Neural progenitor cell (in vitro differentiated cells): ENCODE results near the gene PRM2. TPM values are rescaled to one million over a fixed set of nuclear protein-coding genes. Genes with fewer than 3 reads are reported as not detected.

ENCODE experiments used
- DNase-seq: peaks from one replicate; pipeline ENCODE4 v3.0.0-alpha.2; 2016; ENCODE audit warnings: low spot score
- H2AFZ ChIP-seq: fragments of 200-600 bp; sonication (generic); replicated peaks from 2 replicates; pipeline ENCODE4 v1.6.1; 2016; ENCODE audit warnings: antibody characterized with exemption
- H3F3A ChIP-seq: fragments of 200-600 bp; sonication (generic); 2 replicates; pipeline ENCODE4 v1.6.1; 2016; ENCODE audit warnings: antibody characterized with exemption, low read depth
- H3K27ac ChIP-seq: fragments of 200-600 bp; sonication (generic); 2 replicates; pipeline ENCODE4 v1.5.1; 2016; ENCODE audit warnings: mild to moderate bottlenecking
- H3K27me3 ChIP-seq: fragments of 200-600 bp; sonication (generic); 2 replicates; pipeline ENCODE4 v1.6.1; 2016; ENCODE audit warnings: mild to moderate bottlenecking, moderate library complexity
- H3K36me3 ChIP-seq: fragments of 200-600 bp; sonication (generic); 2 replicates; pipeline ENCODE4 v1.5.1; 2016
- H3K4me1 ChIP-seq: fragments of 200-600 bp; sonication (generic); 2 replicates; pipeline ENCODE4 v1.6.1; 2016; ENCODE audit warnings: mixed run types
- H3K4me2 ChIP-seq: fragments of 200-600 bp; sonication (generic); 2 replicates; pipeline ENCODE4 v1.6.1; 2016
- H3K4me3 ChIP-seq: fragments of 200-600 bp; sonication (generic); 2 replicates; pipeline ENCODE4 v1.5.1; 2016
- H3K79me2 ChIP-seq: fragments of 200-600 bp; sonication (generic); 2 replicates; pipeline ENCODE4 v1.6.1; 2016; ENCODE audit warnings: low read depth
- H3K9ac ChIP-seq: fragments of 200-600 bp; sonication (generic); 2 replicates; pipeline ENCODE4 v1.6.1; 2016
- H3K9me3 ChIP-seq: fragments of 200-600 bp; sonication (generic); 2 replicates; pipeline ENCODE4 v1.5.1; 2016; ENCODE audit warnings: low read depth
- H4K20me1 ChIP-seq: fragments of 200-600 bp; sonication (generic); 2 replicates; pipeline ENCODE4 v1.6.1; 2016; ENCODE audit warnings: low read depth
- H3K27ac Mint-ChIP-seq: 3 replicates; pipeline ENCODE4 v1.8.0; 2021; ENCODE audit warnings: mixed read lengths
- H3K27me3 Mint-ChIP-seq: 2 replicates; pipeline ENCODE4 v1.8.0; 2022; ENCODE audit warnings: low read depth, mild to moderate bottlenecking, inconsistent platforms, moderate library complexity, mixed read lengths; ENCODE audit not compliant: insufficient read depth
- H3K36me3 Mint-ChIP-seq: 3 replicates; pipeline ENCODE4 v1.8.0; 2021; ENCODE audit warnings: mixed read lengths
- H3K4me1 Mint-ChIP-seq: 3 replicates; pipeline ENCODE4 v1.8.0; 2021; ENCODE audit warnings: mixed read lengths
- H3K4me3 Mint-ChIP-seq: 3 replicates; pipeline ENCODE4 v1.8.0; 2021; ENCODE audit warnings: mild to moderate bottlenecking, moderate library complexity, mixed read lengths
- H3K9me3 Mint-ChIP-seq: 3 replicates; pipeline ENCODE4 v1.8.0; 2020; ENCODE audit warnings: mixed read lengths
- EZH2 ChIP-seq: fragments of 200-600 bp; sonication (generic); IDR thresholded peaks from 2 replicates; pipeline ENCODE4 v1.6.1; 2017; ENCODE audit warnings: antibody characterized with exemption, mild to moderate bottlenecking, moderate library complexity
- EZH2phosphoT487 ChIP-seq: fragments of 200-600 bp; sonication (generic); IDR thresholded peaks from 2 replicates; pipeline ENCODE4 v1.6.1; 2017; ENCODE audit warnings: antibody characterized with exemption
- total RNA-seq: library from RNA; depleted of rRNA; stranded (reverse); fragments of >200 nt; gene quantifications from 2 replicates; pipeline ENCODE4 v1.2.3, GENCODE V29; 2015; ENCODE audit warnings: low replicate concordance
- TF ChIP-seq, protein P1 (sequence below): fragments of 200-600 bp; sonication (generic); IDR thresholded peaks from 2 replicates; pipeline ENCODE4 v1.5.1; 2017; ENCODE audit warnings: antibody characterized with exemption, mild to moderate bottlenecking

The PRM2 gene
- total RNA-seq, 1 donor from 2014 or later = not detected

DNA sequence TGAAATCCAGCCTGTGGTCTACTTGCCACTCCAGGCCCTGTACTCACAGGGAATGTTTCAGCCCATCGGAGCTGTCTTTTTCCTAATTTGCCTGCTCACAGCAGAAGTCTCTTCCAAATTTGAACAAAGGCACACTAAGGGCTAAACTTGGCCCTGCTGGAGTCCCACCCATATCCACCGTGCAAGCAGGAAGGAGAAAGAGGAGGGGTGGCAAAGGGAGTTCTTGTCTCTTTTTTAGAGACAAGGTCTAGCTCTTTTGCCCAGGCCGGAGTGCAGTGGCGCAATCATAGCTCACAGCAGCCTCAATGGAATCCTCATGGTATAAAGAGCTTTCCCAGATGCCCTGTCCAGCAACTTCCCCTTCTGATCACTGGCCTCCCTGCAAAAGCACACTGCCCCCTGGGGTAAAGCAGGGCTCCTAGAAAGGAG is 7.6 kb upstream of the PRM2 start:
- Mint-ChIP-seq H3K9me3 (peaks cover 3% of the 10 kb centered on the region), H3K36me3 (no peaks in the 10 kb centered on the region), H3K27me3 (peaks cover 8% of the 10 kb centered on the region), H3K4me1 (peaks cover 20% of the 10 kb centered on the region), H3K27ac (no peak overlapping the region), H3K4me3 (no peak overlapping the region)
- Histone ChIP-seq H3K79me2 (no peaks in the 10 kb centered on the region), H3K36me3 (no peaks in the 10 kb centered on the region), H4K20me1 (no peaks in the 10 kb centered on the region), H2AFZ (no peak overlapping the region), H3K4me3 (no peak overlapping the region), H3K9ac (no peak overlapping the region), H3K27ac (no peak overlapping the region), H3F3A (no peaks in the 10 kb centered on the region), H3K4me1 (peaks cover 3% of the 10 kb centered on the region), H3K9me3 (no peaks in the 10 kb centered on the region), H3K27me3 (no peaks in the 10 kb centered on the region), H3K4me2 (no peak overlapping the region)
- peak; percentile 33 for DNase-seq
- TF ChIP-seq EZH2phosphoT487 = no peak
- TF ChIP-seq, protein P1, sequence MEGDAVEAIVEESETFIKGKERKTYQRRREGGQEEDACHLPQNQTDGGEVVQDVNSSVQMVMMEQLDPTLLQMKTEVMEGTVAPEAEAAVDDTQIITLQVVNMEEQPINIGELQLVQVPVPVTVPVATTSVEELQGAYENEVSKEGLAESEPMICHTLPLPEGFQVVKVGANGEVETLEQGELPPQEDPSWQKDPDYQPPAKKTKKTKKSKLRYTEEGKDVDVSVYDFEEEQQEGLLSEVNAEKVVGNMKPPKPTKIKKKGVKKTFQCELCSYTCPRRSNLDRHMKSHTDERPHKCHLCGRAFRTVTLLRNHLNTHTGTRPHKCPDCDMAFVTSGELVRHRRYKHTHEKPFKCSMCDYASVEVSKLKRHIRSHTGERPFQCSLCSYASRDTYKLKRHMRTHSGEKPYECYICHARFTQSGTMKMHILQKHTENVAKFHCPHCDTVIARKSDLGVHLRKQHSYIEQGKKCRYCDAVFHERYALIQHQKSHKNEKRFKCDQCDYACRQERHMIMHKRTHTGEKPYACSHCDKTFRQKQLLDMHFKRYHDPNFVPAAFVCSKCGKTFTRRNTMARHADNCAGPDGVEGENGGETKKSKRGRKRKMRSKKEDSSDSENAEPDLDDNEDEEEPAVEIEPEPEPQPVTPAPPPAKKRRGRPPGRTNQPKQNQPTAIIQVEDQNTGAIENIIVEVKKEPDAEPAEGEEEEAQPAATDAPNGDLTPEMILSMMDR = no peak
- no peak for TF ChIP-seq EZH2

DNA sequence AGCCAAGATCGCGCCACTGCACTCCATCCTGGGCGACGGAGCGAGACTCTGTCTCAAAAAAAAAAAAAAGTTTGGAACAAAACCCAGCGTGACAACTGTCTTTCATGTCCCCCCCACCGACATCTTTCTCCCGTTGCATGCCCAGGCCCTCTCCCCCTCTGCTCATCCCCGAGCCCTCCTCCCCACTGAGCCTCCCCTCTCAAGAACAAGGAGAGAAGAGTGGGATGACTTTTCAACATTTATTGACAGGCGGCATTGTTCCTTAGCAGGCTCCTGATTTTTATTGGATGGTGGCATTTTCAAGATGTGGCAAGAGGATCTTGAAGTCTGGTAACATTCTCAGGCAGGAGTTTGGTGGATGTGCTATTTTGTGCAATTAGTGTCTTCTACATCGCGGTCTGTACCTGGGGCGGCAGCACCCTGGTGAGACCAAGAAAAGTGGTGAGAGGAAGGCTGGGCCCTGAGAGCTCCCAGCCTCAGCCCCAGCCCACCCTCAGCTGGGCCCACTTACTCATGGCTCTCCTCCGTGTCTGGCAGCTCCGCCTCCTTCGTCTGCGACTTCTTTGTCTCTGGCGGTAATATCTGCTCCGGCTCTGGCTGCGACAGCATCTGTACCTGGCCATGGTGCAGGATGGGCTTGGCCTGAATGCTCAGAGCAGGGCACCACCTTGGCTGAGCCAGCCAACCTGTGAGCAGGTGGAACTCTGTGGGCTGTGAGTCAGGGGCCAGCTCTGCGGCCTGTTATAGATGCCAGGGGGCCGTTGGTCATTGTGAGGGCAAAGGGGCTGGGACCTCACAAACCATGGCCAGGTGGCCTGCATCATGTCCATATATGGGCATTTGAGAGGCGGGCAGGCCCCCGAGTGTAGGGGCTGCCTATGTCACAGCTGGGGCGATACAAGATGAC is 4.6 kb upstream of the PRM2 start, which contains the start of gene PRM1:
PRM1 (minus strand) TSS at position 715 of the 907 bp plus-strand sequence; CDS start at position 623, 92 bp downstream.
- Histone ChIP-seq H3F3A (no peaks in the 10 kb centered on the region), H3K4me1 (peaks cover 3% of the 10 kb centered on the region), H3K9ac (no peak within 1 kb of the TSS), H3K4me2 (no peak within 1 kb of the TSS), H3K4me3 (no peak within 1 kb of the TSS), H4K20me1 (no peaks in the 10 kb centered on the region), H3K9me3 (no peaks in the 10 kb centered on the region), H2AFZ (no peak within 1 kb of the TSS), H3K27ac (no peak within 1 kb of the TSS), H3K36me3 (no peaks in the 10 kb centered on the region), H3K27me3 (no peaks in the 10 kb centered on the region), H3K79me2 (no peaks in the 10 kb centered on the region)
- TF ChIP-seq EZH2 (no peak), EZH2phosphoT487 (no peak)
- TF ChIP-seq, protein P1 = no peak
- Mint-ChIP-seq H3K4me1 (peaks cover 13% of the 10 kb centered on the region), H3K4me3 (no peak within 1 kb of the TSS), H3K27ac (peak within 1 kb of the TSS; percentile 46), H3K36me3 (no peaks in the 10 kb centered on the region), H3K27me3 (peaks cover 7% of the 10 kb centered on the region), H3K9me3 (no peaks in the 10 kb centered on the region)
- no peak for DNase-seq

DNA sequence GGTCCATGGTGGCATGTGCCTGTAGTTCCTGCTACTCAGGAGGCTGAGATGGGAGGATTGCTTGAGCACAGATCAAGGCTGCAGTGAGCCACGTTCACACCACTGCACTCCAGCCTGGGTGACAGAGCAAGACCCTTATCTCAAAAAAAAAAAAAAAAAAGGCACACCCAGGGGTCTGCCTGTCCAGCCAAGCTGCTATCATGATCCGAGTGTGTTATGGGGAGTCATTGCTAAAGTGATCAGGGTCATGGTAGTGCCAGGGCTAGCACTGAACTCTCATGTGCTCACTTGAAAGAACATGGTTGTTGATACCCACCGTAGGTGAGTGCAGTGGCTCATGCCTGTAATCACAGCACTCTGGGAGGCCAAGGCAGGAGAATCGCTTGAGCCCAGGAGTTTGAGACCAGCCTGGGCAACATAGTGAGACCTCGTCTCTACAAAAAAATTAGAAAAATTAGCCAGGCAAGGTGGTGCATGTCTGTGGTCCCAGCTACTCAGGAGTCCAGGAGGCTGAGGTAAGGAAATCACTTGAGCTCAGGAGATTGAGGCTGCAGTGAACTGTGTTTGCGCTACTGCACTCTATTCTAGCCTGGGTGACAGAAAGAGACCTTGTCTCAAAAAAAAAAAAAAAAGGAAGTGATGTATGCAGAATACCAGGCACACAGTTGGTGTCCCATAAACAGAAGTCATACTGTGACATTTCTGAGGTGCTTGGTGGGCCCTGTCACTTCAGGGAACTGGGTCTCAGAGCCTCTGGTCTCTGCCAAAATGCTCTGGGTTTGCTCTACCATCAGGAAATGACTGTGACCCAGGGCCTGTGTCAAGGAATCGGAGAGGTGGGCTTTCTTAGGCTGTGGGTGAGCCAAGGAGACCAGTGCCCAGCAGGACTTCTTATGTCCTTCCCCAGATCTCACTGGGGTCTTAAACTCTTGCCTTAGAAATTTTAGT is 2.7 kb upstream of the PRM2 start:
- H3K9ac ChIP-seq = no peak overlapping the region
- Mint-ChIP-seq H3K4me1 (peaks cover 15% of the 10 kb centered on the region), H3K36me3 (no peaks in the 10 kb centered on the region), H3K27me3 (peaks cover 4% of the 10 kb centered on the region), H3K9me3 (no peaks in the 10 kb centered on the region), H3K4me3 (no peak overlapping the region), H3K27ac (no peak overlapping the region)
- no peaks in the 10 kb centered on the region for H3K79me2 ChIP-seq
- H3K4me3 ChIP-seq = no peak overlapping the region
- no peak for DNase-seq
- no peaks in the 10 kb centered on the region for H3K36me3 ChIP-seq
- H3K27ac ChIP-seq = no peak overlapping the region
- H3K4me2 ChIP-seq = no peak overlapping the region
- no peaks in the 10 kb centered on the region for H3K27me3 ChIP-seq
- no peaks in the 10 kb centered on the region for H4K20me1 ChIP-seq
- TF ChIP-seq, protein P1 = no peak
- TF ChIP-seq EZH2phosphoT487 = no peak
- no peak for TF ChIP-seq EZH2
- no peaks in the 10 kb centered on the region for H3K4me1 ChIP-seq
- no peaks in the 10 kb centered on the region for H3F3A ChIP-seq
- H3K9me3 ChIP-seq = no peaks in the 10 kb centered on the region
- no peak overlapping the region for H2AFZ ChIP-seq
